ENCODE measurements around the gene OR5C1.

DNA sequence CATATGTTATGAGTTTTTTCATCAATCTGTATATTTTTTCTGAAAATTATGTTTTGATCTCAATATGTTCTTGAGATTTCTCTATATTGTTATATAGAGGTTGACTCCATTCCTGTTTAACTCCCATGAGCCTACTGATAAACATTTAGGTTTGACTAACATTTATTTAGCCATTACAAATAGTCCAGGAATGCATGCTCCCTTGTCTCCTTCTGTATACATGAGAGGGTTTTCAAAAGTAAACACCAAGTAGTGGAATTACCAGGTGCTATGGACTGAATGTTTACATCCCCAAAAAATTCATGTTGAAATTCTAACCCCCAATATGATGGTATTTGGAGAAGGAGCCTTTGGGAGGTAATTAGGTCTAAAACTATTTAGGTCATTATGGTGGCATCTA, 3.5 kb upstream of the OR5C1 start:
- TF ChIP-seq, protein P1, sequence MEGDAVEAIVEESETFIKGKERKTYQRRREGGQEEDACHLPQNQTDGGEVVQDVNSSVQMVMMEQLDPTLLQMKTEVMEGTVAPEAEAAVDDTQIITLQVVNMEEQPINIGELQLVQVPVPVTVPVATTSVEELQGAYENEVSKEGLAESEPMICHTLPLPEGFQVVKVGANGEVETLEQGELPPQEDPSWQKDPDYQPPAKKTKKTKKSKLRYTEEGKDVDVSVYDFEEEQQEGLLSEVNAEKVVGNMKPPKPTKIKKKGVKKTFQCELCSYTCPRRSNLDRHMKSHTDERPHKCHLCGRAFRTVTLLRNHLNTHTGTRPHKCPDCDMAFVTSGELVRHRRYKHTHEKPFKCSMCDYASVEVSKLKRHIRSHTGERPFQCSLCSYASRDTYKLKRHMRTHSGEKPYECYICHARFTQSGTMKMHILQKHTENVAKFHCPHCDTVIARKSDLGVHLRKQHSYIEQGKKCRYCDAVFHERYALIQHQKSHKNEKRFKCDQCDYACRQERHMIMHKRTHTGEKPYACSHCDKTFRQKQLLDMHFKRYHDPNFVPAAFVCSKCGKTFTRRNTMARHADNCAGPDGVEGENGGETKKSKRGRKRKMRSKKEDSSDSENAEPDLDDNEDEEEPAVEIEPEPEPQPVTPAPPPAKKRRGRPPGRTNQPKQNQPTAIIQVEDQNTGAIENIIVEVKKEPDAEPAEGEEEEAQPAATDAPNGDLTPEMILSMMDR (tag by site-specific recombination; IDR thresholded peaks at IDR 0.05), result no peak
- TF ChIP-seq ZNF239 (tag by site-specific recombination; IDR thresholded peaks at IDR 0.05) (no peak), YY1 (tag by site-specific recombination; IDR thresholded peaks at IDR 0.05) (no peak), SCRT2 (tag by site-specific recombination; IDR thresholded peaks at IDR 0.05) (no peak), ZNF10 (tag by site-specific recombination; IDR thresholded peaks at IDR 0.05) (no peak), ZEB2 (tag by site-specific recombination; IDR thresholded peaks at IDR 0.05) (no peak), ZNF501 (tag by site-specific recombination; IDR thresholded peaks at IDR 0.05) (no peak), ZNF221 (tag by site-specific recombination; IDR thresholded peaks at IDR 0.05; ENCODE audit: borderline replicate concordance) (no peak), ZNF211 (tag by site-specific recombination; IDR thresholded peaks at IDR 0.05; ENCODE audit: low read depth) (no peak)
- TF ChIP-seq, protein P2, sequence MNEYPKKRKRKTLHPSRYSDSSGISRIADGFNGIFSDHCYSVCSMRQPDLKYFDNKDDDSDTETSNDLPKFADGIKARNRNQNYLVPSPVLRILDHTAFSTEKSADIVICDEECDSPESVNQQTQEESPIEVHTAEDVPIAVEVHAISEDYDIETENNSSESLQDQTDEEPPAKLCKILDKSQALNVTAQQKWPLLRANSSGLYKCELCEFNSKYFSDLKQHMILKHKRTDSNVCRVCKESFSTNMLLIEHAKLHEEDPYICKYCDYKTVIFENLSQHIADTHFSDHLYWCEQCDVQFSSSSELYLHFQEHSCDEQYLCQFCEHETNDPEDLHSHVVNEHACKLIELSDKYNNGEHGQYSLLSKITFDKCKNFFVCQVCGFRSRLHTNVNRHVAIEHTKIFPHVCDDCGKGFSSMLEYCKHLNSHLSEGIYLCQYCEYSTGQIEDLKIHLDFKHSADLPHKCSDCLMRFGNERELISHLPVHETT (tag by site-specific recombination; IDR thresholded peaks at IDR 0.05), result no peak
- TF ChIP-seq, protein P3, sequence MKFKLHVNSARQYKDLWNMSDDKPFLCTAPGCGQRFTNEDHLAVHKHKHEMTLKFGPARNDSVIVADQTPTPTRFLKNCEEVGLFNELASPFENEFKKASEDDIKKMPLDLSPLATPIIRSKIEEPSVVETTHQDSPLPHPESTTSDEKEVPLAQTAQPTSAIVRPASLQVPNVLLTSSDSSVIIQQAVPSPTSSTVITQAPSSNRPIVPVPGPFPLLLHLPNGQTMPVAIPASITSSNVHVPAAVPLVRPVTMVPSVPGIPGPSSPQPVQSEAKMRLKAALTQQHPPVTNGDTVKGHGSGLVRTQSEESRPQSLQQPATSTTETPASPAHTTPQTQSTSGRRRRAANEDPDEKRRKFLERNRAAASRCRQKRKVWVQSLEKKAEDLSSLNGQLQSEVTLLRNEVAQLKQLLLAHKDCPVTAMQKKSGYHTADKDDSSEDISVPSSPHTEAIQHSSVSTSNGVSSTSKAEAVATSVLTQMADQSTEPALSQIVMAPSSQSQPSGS (tag by site-specific recombination; IDR thresholded peaks at IDR 0.05; ENCODE audit: low read depth), result no peak
- TF ChIP-seq, protein P4, sequence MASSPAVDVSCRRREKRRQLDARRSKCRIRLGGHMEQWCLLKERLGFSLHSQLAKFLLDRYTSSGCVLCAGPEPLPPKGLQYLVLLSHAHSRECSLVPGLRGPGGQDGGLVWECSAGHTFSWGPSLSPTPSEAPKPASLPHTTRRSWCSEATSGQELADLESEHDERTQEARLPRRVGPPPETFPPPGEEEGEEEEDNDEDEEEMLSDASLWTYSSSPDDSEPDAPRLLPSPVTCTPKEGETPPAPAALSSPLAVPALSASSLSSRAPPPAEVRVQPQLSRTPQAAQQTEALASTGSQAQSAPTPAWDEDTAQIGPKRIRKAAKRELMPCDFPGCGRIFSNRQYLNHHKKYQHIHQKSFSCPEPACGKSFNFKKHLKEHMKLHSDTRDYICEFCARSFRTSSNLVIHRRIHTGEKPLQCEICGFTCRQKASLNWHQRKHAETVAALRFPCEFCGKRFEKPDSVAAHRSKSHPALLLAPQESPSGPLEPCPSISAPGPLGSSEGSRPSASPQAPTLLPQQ (tag by site-specific recombination; IDR thresholded peaks at IDR 0.05), result no peak
